Lower leg skin (tissue), 3 donors: ENCODE results near the gene MT1B.

Source experiments
- POLR2A ChIP-seq, 2 donors: fragments of 450-650 bp; IDR thresholded peaks; one replicate each; pipeline ENCODE4 v1.6.1; 2016 to 2017; ENCODE audit warnings: antibody characterized with exemption in 2 of 2, mild to moderate bottlenecking in 1 of 2, moderate library complexity in 1 of 2
- TF ChIP-seq, protein P1 (sequence below), 3 donors: fragments of 450-650 bp; IDR thresholded peaks; one replicate each; pipeline ENCODE4 v1.5.1; 2016; ENCODE audit warnings: antibody characterized with exemption in 3 of 3, mild to moderate bottlenecking in 3 of 3, moderate library complexity in 2 of 3

DNA sequence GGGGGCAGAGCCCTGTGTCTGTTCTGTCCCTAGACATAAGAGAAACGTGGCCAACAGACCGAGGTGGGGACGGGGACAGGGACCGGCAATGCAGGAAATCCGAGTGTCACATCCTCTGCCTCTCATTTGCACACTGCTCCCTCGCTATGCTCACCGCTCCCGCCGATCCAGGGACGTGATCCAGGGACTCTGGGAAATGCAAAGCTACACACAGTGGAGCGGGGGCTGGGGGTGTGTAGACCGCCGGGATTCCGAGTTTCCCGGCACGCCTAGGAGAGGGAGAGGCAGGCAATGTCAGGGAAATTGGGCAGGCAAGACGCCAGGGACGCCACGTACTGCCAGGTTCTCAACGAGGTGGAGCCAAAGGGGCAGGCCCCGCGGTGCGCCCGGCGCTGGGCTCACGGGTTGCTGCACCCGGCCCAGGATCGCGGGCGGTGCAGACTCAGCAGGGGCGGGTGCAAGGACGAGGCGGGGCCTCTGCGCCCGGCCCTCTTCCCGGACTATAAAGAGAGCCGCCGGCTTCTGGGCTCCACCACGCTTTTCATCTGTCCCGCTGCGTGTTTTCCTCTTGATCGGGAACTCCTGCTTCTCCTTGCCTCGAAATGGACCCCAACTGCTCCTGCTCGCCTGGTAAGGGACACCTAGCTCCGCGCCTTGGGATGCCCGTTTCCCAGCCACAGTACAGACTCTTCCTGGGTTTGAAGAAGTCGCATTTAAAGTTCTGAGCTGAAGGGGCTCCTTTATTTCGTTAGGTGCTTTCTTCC, 30.4 kb downstream of the MT1B start, which contains the start of gene MT1X:
- TF ChIP-seq, protein P1, sequence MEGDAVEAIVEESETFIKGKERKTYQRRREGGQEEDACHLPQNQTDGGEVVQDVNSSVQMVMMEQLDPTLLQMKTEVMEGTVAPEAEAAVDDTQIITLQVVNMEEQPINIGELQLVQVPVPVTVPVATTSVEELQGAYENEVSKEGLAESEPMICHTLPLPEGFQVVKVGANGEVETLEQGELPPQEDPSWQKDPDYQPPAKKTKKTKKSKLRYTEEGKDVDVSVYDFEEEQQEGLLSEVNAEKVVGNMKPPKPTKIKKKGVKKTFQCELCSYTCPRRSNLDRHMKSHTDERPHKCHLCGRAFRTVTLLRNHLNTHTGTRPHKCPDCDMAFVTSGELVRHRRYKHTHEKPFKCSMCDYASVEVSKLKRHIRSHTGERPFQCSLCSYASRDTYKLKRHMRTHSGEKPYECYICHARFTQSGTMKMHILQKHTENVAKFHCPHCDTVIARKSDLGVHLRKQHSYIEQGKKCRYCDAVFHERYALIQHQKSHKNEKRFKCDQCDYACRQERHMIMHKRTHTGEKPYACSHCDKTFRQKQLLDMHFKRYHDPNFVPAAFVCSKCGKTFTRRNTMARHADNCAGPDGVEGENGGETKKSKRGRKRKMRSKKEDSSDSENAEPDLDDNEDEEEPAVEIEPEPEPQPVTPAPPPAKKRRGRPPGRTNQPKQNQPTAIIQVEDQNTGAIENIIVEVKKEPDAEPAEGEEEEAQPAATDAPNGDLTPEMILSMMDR (IDR thresholded peaks at IDR 0.05) = no peak
- peak in 1 of 2 donors; percentile 86 for TF ChIP-seq POLR2A (IDR thresholded peaks at IDR 0.05)
